HG03025 (cell line): Measurements from ENCODE around the gene PSPH.

Experiments
- ATAC-seq: cut with Tn5 transposase; IDR thresholded peaks from one replicate; pipeline ENCODE4 v1.9.1; 2021; ENCODE audit warnings: mild to moderate bottlenecking, moderate library complexity; ENCODE audit not compliant: unreplicated experiment, low FRiP score

The PSPH gene

GRCh38 chr7:55962014-55962413 is 89.2 kb downstream of the PSPH start:
- no peak for ATAC-seq
